HFFc6 (cell line): ENCODE results near the gene AGBL3. TPM values are rescaled to one million over a fixed set of nuclear protein-coding genes. Genes with fewer than 3 reads are reported as not detected.
A peak's percentile ranks its signal among the peaks of the same experiment; 100 is the strongest.

Experiments
- DNase-seq: peaks from one replicate; pipeline ENCODE4 v3.0.0-alpha.2; 2018
- H3K27ac Mint-ChIP-seq: 2 replicates; pipeline ENCODE4 v1.8.0; 2020; ENCODE audit warnings: mild to moderate bottlenecking, mixed read lengths
- H3K27me3 Mint-ChIP-seq: 2 replicates; pipeline ENCODE4 v1.8.0; 2021; ENCODE audit warnings: mild to moderate bottlenecking, moderate library complexity, mixed read lengths; ENCODE audit not compliant: insufficient read depth
- H3K36me3 Mint-ChIP-seq: 2 replicates; pipeline ENCODE4 v1.8.0; 2021; ENCODE audit warnings: low read depth, mixed read lengths
- H3K4me1 Mint-ChIP-seq: 2 replicates; pipeline ENCODE4 v1.8.0; 2020; ENCODE audit warnings: low read depth, mixed read lengths
- H3K4me3 Mint-ChIP-seq: 2 replicates; pipeline ENCODE4 v1.8.0; 2020; ENCODE audit warnings: mild to moderate bottlenecking, moderate library complexity, mixed read lengths
- H3K9me3 Mint-ChIP-seq: 2 replicates; pipeline ENCODE4 v1.8.0; 2020; ENCODE audit warnings: mild to moderate bottlenecking, mixed read lengths
- total RNA-seq, 6 experiments: library from RNA; stranded (reverse); fragmentation: NEBNext Ultra II Directional; extraction: Animal tissue kit (Norgen Biotek cat#: 25700); gene quantifications; 2 replicates in 1 of 6; 3 replicates in 5 of 6; pipeline ENCODE4 v1.2.3, GENCODE V29; 2021
- TF ChIP-seq, protein P1 (sequence below): fragments of 200-600 bp; sonication (generic); IDR thresholded peaks from 2 replicates; pipeline ENCODE4 v1.5.0; 2021; ENCODE audit warnings: antibody characterized with exemption, mild to moderate bottlenecking

The AGBL3 gene
- total RNA-seq, 6 experiments from 2014 or later: 0.38 to 0.76 (median 0.68) TPM

- Mint-ChIP-seq H3K27me3 (peaks cover 58% of the 10 kb centered on the region), H3K9me3 (peaks cover 34% of the 10 kb centered on the region; the same call in 1 of the 2 replicates), H3K27ac (peak overlapping the region; percentile 47; the same call in 1 of the 2 replicates), H3K4me1 (peaks cover 71% of the 10 kb centered on the region), H3K36me3 (peaks cover 80% of the 10 kb centered on the region), H3K4me3 (peak overlapping the region; percentile 22; the same call in 1 of the 2 replicates)
- TF ChIP-seq, protein P1, sequence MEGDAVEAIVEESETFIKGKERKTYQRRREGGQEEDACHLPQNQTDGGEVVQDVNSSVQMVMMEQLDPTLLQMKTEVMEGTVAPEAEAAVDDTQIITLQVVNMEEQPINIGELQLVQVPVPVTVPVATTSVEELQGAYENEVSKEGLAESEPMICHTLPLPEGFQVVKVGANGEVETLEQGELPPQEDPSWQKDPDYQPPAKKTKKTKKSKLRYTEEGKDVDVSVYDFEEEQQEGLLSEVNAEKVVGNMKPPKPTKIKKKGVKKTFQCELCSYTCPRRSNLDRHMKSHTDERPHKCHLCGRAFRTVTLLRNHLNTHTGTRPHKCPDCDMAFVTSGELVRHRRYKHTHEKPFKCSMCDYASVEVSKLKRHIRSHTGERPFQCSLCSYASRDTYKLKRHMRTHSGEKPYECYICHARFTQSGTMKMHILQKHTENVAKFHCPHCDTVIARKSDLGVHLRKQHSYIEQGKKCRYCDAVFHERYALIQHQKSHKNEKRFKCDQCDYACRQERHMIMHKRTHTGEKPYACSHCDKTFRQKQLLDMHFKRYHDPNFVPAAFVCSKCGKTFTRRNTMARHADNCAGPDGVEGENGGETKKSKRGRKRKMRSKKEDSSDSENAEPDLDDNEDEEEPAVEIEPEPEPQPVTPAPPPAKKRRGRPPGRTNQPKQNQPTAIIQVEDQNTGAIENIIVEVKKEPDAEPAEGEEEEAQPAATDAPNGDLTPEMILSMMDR: no peak
- no peak for DNase-seq
Observed at GRCh38 chr7:134945691-134946090, 40.6 kb upstream of the AGBL3 start.

DNA sequence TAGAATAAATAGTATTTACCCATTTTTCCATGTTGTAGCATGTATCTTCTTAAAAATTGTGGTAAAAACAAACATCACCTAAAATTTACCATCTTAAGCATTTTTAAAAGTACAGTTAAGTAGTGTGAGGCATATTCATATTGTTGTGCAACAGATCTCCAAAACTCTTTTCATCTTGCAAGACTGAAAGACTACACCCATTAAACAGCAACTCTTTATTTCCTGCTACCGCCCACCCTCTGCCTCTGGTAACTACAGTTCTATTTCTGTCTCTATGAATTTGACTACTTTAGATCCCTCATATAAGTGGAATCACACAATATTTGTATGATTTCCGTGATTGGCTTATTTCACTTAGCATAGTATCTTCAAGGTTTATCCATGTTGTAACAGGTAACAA, 40.0 kb upstream of the AGBL3 start:
- no peak for DNase-seq
- Mint-ChIP-seq H3K27ac (peak overlapping the region; percentile 75), H3K27me3 (peaks cover 64% of the 10 kb centered on the region), H3K4me1 (peaks cover 65% of the 10 kb centered on the region), H3K36me3 (peaks cover 79% of the 10 kb centered on the region), H3K9me3 (peaks cover 32% of the 10 kb centered on the region; the same call in 1 of the 2 replicates), H3K4me3 (peak overlapping the region; percentile 70; the same call in 1 of the 2 replicates)
- TF ChIP-seq, protein P1: no peak

DNA sequence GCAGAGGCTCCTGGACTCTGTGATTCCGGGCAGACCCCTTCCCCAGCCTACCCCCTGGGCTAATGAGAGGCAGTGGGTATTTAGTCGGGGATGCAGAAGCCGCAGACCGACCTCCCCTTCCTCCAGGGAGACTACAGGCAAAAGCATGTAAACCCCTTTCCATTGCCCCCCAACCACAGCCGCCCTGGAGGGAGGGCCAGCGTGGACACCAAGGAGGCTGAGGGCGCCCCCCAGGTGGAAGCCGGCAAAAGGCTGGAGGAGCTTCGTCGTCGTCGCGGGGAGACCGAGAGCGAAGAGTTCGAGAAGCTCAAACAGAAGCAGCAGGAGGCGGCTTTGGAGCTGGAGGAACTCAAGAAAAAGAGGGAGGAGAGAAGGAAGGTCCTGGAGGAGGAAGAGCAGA, 39.0 kb upstream of the AGBL3 start:
- peaks cover 29% of the 10 kb centered on the region; the same call in 1 of the 2 replicates for H3K9me3 Mint-ChIP-seq
- TF ChIP-seq, protein P1: no peak
- peak overlapping the region; percentile 75 for H3K27ac Mint-ChIP-seq
- peaks cover 55% of the 10 kb centered on the region for H3K4me1 Mint-ChIP-seq
- peaks cover 66% of the 10 kb centered on the region for H3K27me3 Mint-ChIP-seq
- H3K4me3 Mint-ChIP-seq: peak overlapping the region; percentile 70; the same call in 1 of the 2 replicates
- no peak for DNase-seq
- peaks cover 75% of the 10 kb centered on the region for H3K36me3 Mint-ChIP-seq

DNA sequence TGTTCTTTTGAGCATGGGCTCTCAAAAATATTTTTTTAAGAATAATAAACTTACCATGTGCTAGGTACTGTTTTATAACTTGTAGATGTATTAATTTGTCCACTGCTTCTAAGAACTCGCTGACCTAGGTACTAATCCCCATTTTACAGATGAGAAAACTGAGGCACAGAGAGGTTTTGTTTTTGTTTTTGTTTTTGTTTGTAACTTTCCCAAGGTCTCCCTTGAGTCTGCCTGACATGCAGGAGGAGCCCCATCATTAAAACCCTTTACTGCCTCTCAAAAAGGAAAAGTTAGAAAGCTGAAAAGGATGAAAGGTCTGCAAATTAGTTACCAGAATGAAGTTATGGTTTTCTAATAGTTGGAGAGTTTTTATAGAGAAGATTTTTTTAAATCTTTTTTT, 38.5 kb upstream of the AGBL3 start:
- peaks cover 52% of the 10 kb centered on the region for H3K4me1 Mint-ChIP-seq
- DNase-seq: no peak
- peaks cover 73% of the 10 kb centered on the region for H3K36me3 Mint-ChIP-seq
- peak overlapping the region; percentile 75 for H3K27ac Mint-ChIP-seq
- H3K27me3 Mint-ChIP-seq: peaks cover 67% of the 10 kb centered on the region
- TF ChIP-seq, protein P1: no peak
- peaks cover 28% of the 10 kb centered on the region; the same call in 1 of the 2 replicates for H3K9me3 Mint-ChIP-seq
- H3K4me3 Mint-ChIP-seq: peak overlapping the region; percentile 70; the same call in 1 of the 2 replicates

GRCh38 chr7:134948246-134948645, 38.1 kb upstream of the AGBL3 start:
- Mint-ChIP-seq H3K27me3 (peaks cover 69% of the 10 kb centered on the region), H3K36me3 (peaks cover 71% of the 10 kb centered on the region), H3K27ac (peak overlapping the region; percentile 75), H3K9me3 (peaks cover 28% of the 10 kb centered on the region; the same call in 1 of the 2 replicates), H3K4me3 (peak overlapping the region; percentile 70), H3K4me1 (peaks cover 49% of the 10 kb centered on the region)
- TF ChIP-seq, protein P1: no peak
- no peak for DNase-seq
